ENCODE data around the gene RNF146. TPM values are rescaled to one million over a fixed set of nuclear protein-coding genes. Genes with fewer than 3 reads are reported as not detected.

Gene RNF146
- polyA plus RNA-seq, 2 donors, result 16.1 to 17.9 TPM

GRCh38 chr6:127332383-127332961 lies 65.8 kb downstream of the RNF146 start:
- 65 to 66% methylated on average over 4 of the region's 4 CpGs for WGBS, 2 donors
- Histone ChIP-seq H3K4me1 (ENCODE audit: control insufficient read depth in 2 of 2, insufficient read depth in 2 of 2, low read length in 1 of 2) (no peaks in the 10 kb centered on the region), H3K4me3 (ENCODE audit: low read depth in 1 of 2, low read length in 2 of 2) (no peak overlapping the region), H3K9me3 (ENCODE audit: control insufficient read depth in 2 of 2, insufficient read depth in 1 of 2, low read depth in 1 of 2, low read length in 1 of 2) (no peaks in the 10 kb centered on the region), H3K36me3 (ENCODE audit: control insufficient read depth in 2 of 2, insufficient read depth in 2 of 2, low read length in 1 of 2) (no peaks in the 10 kb centered on the region), H3K27ac (ENCODE audit: low read depth in 2 of 2, low read length in 1 of 2) (no peak overlapping the region), H3K27me3 (ENCODE audit: control insufficient read depth in 1 of 2, insufficient read depth in 2 of 2, low read length in 2 of 2) (no peaks in the 10 kb centered on the region)

Other genes with a start within 250 kb of the RNF146 start
- 1 to 10 TPM; 1.9 to 2.3 TPM for gene RSPO3, start 148.2 kb upstream of the RNF146 start, polyA plus RNA-seq
- gene ECHDC1, start 76.7 kb downstream of the RNF146 start, polyA plus RNA-seq, result 10 to 100 TPM; 16.9 to 30.4 TPM
- 1 to 10 TPM; 1.3 to 2.1 TPM for gene KIAA0408, start 192.5 kb downstream of the RNF146 start, polyA plus RNA-seq